Mesenchymal stem cell (in vitro differentiated cells and primary cell): ENCODE data around the gene SUPT3H.
A peak's percentile ranks its signal among the peaks of the same experiment; 100 is the strongest.
"Not testable (repeated sequence)": the region's sequence is repeated elsewhere in the genome, so short reads cannot be mapped to it uniquely, and the experiment has no call there.

Experiments used
- DNase-seq: peaks from one replicate; pipeline ENCODE4 v3.0.0-alpha.2; 2013
- H2AFZ ChIP-seq: one replicate; pipeline ENCODE4 v1.6.1; 2013; ENCODE audit warnings: low read depth, mild to moderate bottlenecking, control low read depth, inconsistent platforms, low read length, moderate library complexity
- H2AK5ac ChIP-seq: 2 replicates; pipeline ENCODE4 v1.6.1; 2013; ENCODE audit warnings: low read length, moderate library complexity, mild to moderate bottlenecking, inconsistent platforms; ENCODE audit not compliant: severe bottlenecking
- H2BK120ac ChIP-seq: one replicate; pipeline ENCODE4 v1.6.1; 2013; ENCODE audit warnings: low read depth, mild to moderate bottlenecking, inconsistent platforms, low read length, moderate library complexity
- H2BK12ac ChIP-seq, 2 experiments: one replicate each; pipeline ENCODE4 v1.6.1; 2013; ENCODE audit warnings: inconsistent platforms in 2 of 2, low read length in 2 of 2, mild to moderate bottlenecking in 2 of 2, moderate library complexity in 2 of 2, control low read depth in 1 of 2
- H2BK15ac ChIP-seq: one replicate; pipeline ENCODE4 v1.6.1; 2013; ENCODE audit warnings: mild to moderate bottlenecking, low read depth, inconsistent platforms; ENCODE audit not compliant: poor library complexity, severe bottlenecking
- H2BK5ac ChIP-seq: 2 replicates; pipeline ENCODE4 v1.6.1; 2013; ENCODE audit warnings: low read depth, mild to moderate bottlenecking, low read length, control low read depth, inconsistent platforms; ENCODE audit not compliant: poor library complexity, severe bottlenecking
- H3K14ac ChIP-seq, 2 experiments: one replicate each; pipeline ENCODE4 v1.6.1; 2013; ENCODE audit warnings: inconsistent platforms in 2 of 2, low read length in 2 of 2, control low read depth in 1 of 2, mild to moderate bottlenecking in 1 of 2, moderate library complexity in 1 of 2
- H3K18ac ChIP-seq, 2 experiments: one replicate each; pipeline ENCODE4 v1.6.1; 2013; ENCODE audit warnings: inconsistent platforms in 2 of 2, low read length in 2 of 2, control low read depth in 1 of 2, low read depth in 1 of 2, mild to moderate bottlenecking in 1 of 2
- H3K23ac ChIP-seq, 2 experiments: one replicate each; pipeline ENCODE4 v1.6.1; 2013; ENCODE audit warnings: inconsistent platforms in 2 of 2, low read length in 2 of 2, mild to moderate bottlenecking in 2 of 2, moderate library complexity in 2 of 2, control low read depth in 1 of 2
- H3K27ac ChIP-seq: 2 replicates; pipeline ENCODE4 v1.5.1; 2013; ENCODE audit warnings: mild to moderate bottlenecking, moderate library complexity, low read length, control low read depth, inconsistent platforms; ENCODE audit not compliant: poor library complexity, severe bottlenecking
- H3K27me3 ChIP-seq, 2 experiments: 2 replicates each; pipeline versions ENCODE4 v1.6.1 to v1.7.0; 2013; ENCODE audit warnings: low read length in 2 of 2, mild to moderate bottlenecking in 2 of 2, moderate library complexity in 2 of 2, control low read depth in 1 of 2, inconsistent platforms in 1 of 2; ENCODE audit not compliant: control insufficient read depth in 1 of 2, insufficient read depth in 1 of 2
- H3K36me3 ChIP-seq, 2 experiments: 2 replicates each; pipeline versions ENCODE4 v1.6.1 to v1.7.0; 2013; ENCODE audit warnings: low read length in 2 of 2, control low read depth in 1 of 2, inconsistent platforms in 1 of 2, low read depth in 1 of 2, mild to moderate bottlenecking in 1 of 2; ENCODE audit not compliant: insufficient read depth in 2 of 2, control insufficient read depth in 1 of 2
- H3K4ac ChIP-seq, 2 experiments: one replicate each; pipeline ENCODE4 v1.6.1; 2013; ENCODE audit warnings: inconsistent platforms in 2 of 2, low read length in 2 of 2, mild to moderate bottlenecking in 2 of 2, moderate library complexity in 2 of 2, control low read depth in 1 of 2, low read depth in 1 of 2
- H3K4me1 ChIP-seq: 2 replicates; pipeline ENCODE4 v1.6.1; 2013; ENCODE audit warnings: low read depth, low read length, control low read depth; ENCODE audit not compliant: control insufficient read depth, insufficient read depth
- H3K4me2 ChIP-seq: 2 replicates; pipeline ENCODE4 v1.6.1; 2013; ENCODE audit warnings: low read length, mild to moderate bottlenecking, inconsistent platforms; ENCODE audit not compliant: poor library complexity, severe bottlenecking
- H3K4me3 ChIP-seq, 2 experiments: 2 replicates each; pipeline versions ENCODE4 v1.5.1 to v1.7.0; 2013; ENCODE audit warnings: low read length in 2 of 2, mild to moderate bottlenecking in 2 of 2, control low read depth in 1 of 2, low read depth in 1 of 2; ENCODE audit not compliant: insufficient read depth in 1 of 2
- H3K79me1 ChIP-seq: replicated peaks from 2 replicates; pipeline ENCODE4 v1.6.1; 2013; ENCODE audit warnings: mild to moderate bottlenecking, control low read depth, low read length, inconsistent platforms; ENCODE audit not compliant: poor library complexity, severe bottlenecking
- H3K9ac ChIP-seq: 2 replicates; pipeline ENCODE4 v1.7.0; 2013; ENCODE audit warnings: mild to moderate bottlenecking, low read length, moderate library complexity
- H3K9me3 ChIP-seq: 2 replicates; pipeline ENCODE4 v1.7.0; 2013; ENCODE audit warnings: mild to moderate bottlenecking, low read length; ENCODE audit not compliant: control insufficient read depth
- H4K8ac ChIP-seq: one replicate; pipeline ENCODE4 v1.6.1; 2013; ENCODE audit warnings: inconsistent platforms, mild to moderate bottlenecking, low read length, moderate library complexity
- H4K91ac ChIP-seq: one replicate; pipeline ENCODE4 v1.6.1; 2013; ENCODE audit warnings: mild to moderate bottlenecking, low read length, inconsistent platforms
- WGBS: methylation state at CpG from one replicate; pipeline ENCODE4 v1.1.7; 2013; ENCODE audit warnings: mixed read lengths; 5-methylcytosine and 5-hydroxymethylcytosine counted together

Gene SUPT3H

GRCh38 chr6:45148711-45149341 is 228.9 kb downstream of the SUPT3H start:
- no peak overlapping the region for H3K23ac ChIP-seq
- H4K91ac ChIP-seq = no peak overlapping the region
- no peak overlapping the region for H3K14ac ChIP-seq
- H3K18ac ChIP-seq = no peak overlapping the region
- peak overlapping the region; percentile 15 for H3K9ac ChIP-seq
- H3K79me1 ChIP-seq = no peaks in the 10 kb centered on the region
- H3K27me3 ChIP-seq = no peaks in the 10 kb centered on the region
- no peak overlapping the region for H2BK12ac ChIP-seq
- H2BK5ac ChIP-seq = no peak overlapping the region
- no peak overlapping the region for H4K8ac ChIP-seq
- no peak overlapping the region for H3K4me2 ChIP-seq
- no peak overlapping the region for H3K4me3 ChIP-seq
- 94% methylated on average over 1 of the region's 1 CpG for WGBS
- no peak overlapping the region for H3K4ac ChIP-seq
- DNase-seq = peak; percentile 20
- no peak overlapping the region for H2BK15ac ChIP-seq
- peaks cover 15% of the 10 kb centered on the region for H3K9me3 ChIP-seq
- no peaks in the 10 kb centered on the region for H3K4me1 ChIP-seq
- H3K36me3 ChIP-seq = no peaks in the 10 kb centered on the region
- no peak overlapping the region for H2AFZ ChIP-seq
- no peak overlapping the region for H2AK5ac ChIP-seq
- no peak overlapping the region for H2BK120ac ChIP-seq
- H3K27ac ChIP-seq = no peak overlapping the region

GRCh38 chr6:45148278-45148677 is 229.5 kb downstream of the SUPT3H start:
- H3K4me3 ChIP-seq = no peak overlapping the region
- H3K79me1 ChIP-seq = no peaks in the 10 kb centered on the region
- no peak overlapping the region for H3K23ac ChIP-seq
- H4K8ac ChIP-seq = no peak overlapping the region
- no peak overlapping the region for H2BK5ac ChIP-seq
- no peak overlapping the region for H2BK12ac ChIP-seq
- DNase-seq = no peak
- H3K14ac ChIP-seq = no peak overlapping the region
- H2BK15ac ChIP-seq = no peak overlapping the region
- no peak overlapping the region for H2AK5ac ChIP-seq
- peaks cover 18% of the 10 kb centered on the region for H3K9me3 ChIP-seq
- no peaks in the 10 kb centered on the region for H3K36me3 ChIP-seq
- no peak overlapping the region for H2BK120ac ChIP-seq
- H3K4me2 ChIP-seq = no peak overlapping the region
- H3K27me3 ChIP-seq = no peaks in the 10 kb centered on the region
- 100% methylated on average over 1 of the region's 1 CpG for WGBS
- no peaks in the 10 kb centered on the region for H3K4me1 ChIP-seq
- no peak overlapping the region for H3K18ac ChIP-seq
- H4K91ac ChIP-seq = no peak overlapping the region
- peak overlapping the region; percentile 15 for H3K9ac ChIP-seq
- no peak overlapping the region for H2AFZ ChIP-seq
- no peak overlapping the region for H3K27ac ChIP-seq
- no peak overlapping the region for H3K4ac ChIP-seq

GRCh38 chr6:45145658-45146057 is 232.1 kb downstream of the SUPT3H start:
- 98% methylated on average over 3 of the region's 3 CpGs for WGBS
- H3K9me3 ChIP-seq = peaks cover 29% of the 10 kb centered on the region
- DNase-seq, H3K4me1 ChIP-seq, H2BK120ac ChIP-seq, H3K36me3 ChIP-seq, H2BK15ac ChIP-seq, H3K27ac ChIP-seq, H4K8ac ChIP-seq, H3K14ac ChIP-seq, H2AK5ac ChIP-seq, H3K23ac ChIP-seq, H3K18ac ChIP-seq, H3K4me2 ChIP-seq, H2BK12ac ChIP-seq, H2AFZ ChIP-seq, H3K4me3 ChIP-seq, H4K91ac ChIP-seq, H3K9ac ChIP-seq, H3K4ac ChIP-seq, H3K27me3 ChIP-seq, H2BK5ac ChIP-seq, H3K79me1 ChIP-seq: not testable (repeated sequence)

- H3K27ac ChIP-seq = no peak overlapping the region
- H3K4me3 ChIP-seq = no peak overlapping the region
- H2AFZ ChIP-seq = no peak overlapping the region
- no peaks in the 10 kb centered on the region for H3K27me3 ChIP-seq
- no peak overlapping the region for H2BK15ac ChIP-seq
- no peaks in the 10 kb centered on the region for H3K4me1 ChIP-seq
- H3K4me2 ChIP-seq = no peak overlapping the region
- H3K18ac ChIP-seq = no peak overlapping the region
- no peak overlapping the region for H2BK120ac ChIP-seq
- peaks cover 20% of the 10 kb centered on the region for H3K79me1 ChIP-seq
- H3K23ac ChIP-seq = no peak overlapping the region
- no peak overlapping the region for H3K4ac ChIP-seq
- H2BK5ac ChIP-seq = no peak overlapping the region
- H4K8ac ChIP-seq = no peak overlapping the region
- no peak overlapping the region for H2AK5ac ChIP-seq
- no peaks in the 10 kb centered on the region for H3K36me3 ChIP-seq
- H4K91ac ChIP-seq = no peak overlapping the region
- H3K9ac ChIP-seq = no peak overlapping the region
- peaks cover 38% of the 10 kb centered on the region for H3K9me3 ChIP-seq
- no peak overlapping the region for H3K14ac ChIP-seq
- H2BK12ac ChIP-seq = no peak overlapping the region
- DNase-seq = no peak
Observed at GRCh38 chr6:45138765-45139164, 239.0 kb downstream of the SUPT3H start.
